HPDE6-E6E7 (cell line): ENCODE results near the gene HS3ST2.
"Not testable (repeated sequence)": the region's sequence is repeated elsewhere in the genome, so short reads cannot be mapped to it uniquely, and the experiment has no call there.

Experiments
- DNase-seq: peaks from one replicate; pipeline ENCODE4 v3.0.0; 2011; ENCODE audit warnings: missing footprints; ENCODE audit errors: extremely low spot score

HS3ST2 gene

DNA sequence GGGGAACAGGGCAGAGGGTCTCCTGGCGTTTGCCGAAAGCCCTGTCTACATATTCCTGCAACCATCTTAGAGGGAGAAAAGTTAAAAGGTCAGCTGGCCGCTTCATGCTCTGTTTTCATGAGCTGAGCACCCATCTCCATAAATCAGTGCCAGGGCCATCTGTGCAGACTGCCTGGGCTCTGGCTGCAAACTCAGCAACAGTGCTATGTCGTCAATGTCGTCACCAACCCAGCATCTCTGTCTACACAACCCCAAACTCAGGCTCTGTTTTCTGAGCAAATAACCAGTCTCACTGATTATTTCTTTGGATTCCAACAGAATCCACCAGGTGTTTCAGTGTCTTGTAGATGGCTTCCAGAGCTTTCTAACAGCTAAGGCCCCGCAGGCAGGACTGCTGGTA is 65.0 kb downstream of the HS3ST2 start:
- no peak for DNase-seq

GRCh38 chr16:22879466-22879865 is 65.5 kb downstream of the HS3ST2 start:
- no peak for DNase-seq

DNA sequence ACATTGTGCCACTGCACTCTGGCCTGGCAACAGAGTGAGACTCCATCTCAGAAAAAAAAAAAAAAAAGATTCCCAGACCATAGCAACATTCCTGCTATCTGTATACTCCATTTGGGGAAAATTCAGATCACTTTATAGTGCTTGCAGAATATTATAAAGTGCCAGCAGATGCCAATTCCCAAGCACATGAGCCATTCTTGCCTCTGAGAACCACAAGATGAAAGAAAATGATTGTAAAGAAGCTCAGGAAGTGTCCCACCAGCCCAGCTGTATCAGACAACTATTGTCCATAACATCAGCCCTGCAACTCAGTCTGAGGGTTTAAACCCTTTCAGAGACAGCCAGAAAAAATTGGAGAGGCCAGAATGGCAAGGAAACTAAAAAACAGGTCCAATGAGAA is 69.0 kb downstream of the HS3ST2 start:
- DNase-seq, result no peak

DNA sequence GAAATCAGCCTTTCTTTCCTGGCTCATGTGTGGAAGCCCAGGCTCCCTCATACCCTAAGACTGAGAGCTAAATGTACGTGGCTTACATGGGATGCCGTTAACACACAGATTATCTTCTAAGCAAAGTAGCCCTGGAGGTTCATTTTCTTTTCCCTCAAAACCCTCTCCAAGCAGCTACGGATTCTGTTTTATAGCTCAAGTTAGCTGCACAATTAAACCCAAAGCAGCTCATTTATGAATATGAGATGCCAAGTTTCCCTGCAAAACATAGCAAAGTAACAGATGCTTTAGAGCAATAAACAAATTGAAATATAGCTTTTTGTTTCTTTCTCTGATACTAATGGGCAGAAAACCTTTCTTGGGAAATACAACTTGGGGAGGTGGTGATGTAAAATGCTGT is 72.0 kb downstream of the HS3ST2 start:
- no peak for DNase-seq

GRCh38 chr16:22886927-22887326 is 73.0 kb downstream of the HS3ST2 start:
- DNase-seq, result no peak

- DNase-seq, result no peak
These were observed 73.5 kb downstream of the HS3ST2 start for GRCh38 chr16:22887445-22887844.

DNA sequence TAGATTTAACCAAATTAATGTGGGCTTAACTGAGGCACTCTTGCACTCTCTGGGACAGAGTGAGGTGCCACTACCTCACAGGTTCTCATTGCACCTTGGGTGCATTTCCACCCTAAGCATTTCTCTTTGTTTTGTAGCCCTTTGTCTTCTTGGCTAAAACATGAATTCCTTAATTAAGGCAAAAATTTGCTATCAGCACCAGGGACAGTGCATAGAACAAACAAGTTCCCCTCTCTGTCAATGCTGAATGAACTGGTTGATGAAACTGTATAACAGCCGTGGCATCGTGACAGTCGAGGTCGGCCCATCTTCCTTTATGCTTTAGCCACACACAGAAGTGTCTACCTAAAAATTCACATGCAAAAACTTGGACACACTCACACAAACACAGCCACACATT is 74.8 kb downstream of the HS3ST2 start:
- DNase-seq, result no peak

DNA sequence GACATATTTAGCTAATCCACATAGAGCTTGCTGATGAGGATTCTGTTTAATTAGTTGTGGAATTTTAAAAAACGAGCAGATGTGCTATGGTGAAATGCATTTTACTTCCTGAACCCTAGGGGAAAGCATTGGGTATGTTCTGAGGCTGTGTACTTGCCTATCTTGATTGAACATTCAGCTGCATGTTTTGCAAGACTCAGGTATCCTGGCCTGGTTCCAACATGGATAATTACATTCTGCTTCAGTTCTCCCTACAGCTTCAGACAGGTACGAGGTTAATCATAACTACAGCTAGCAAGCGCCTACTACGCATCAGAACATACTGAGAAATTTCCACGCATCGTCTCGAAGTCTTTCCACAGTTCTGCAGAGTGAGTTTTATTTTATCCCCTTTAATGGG is 77.0 kb downstream of the HS3ST2 start:
- no peak for DNase-seq

GRCh38 chr16:22897184-22897583 is 83.2 kb downstream of the HS3ST2 start:
- no peak for DNase-seq

DNA sequence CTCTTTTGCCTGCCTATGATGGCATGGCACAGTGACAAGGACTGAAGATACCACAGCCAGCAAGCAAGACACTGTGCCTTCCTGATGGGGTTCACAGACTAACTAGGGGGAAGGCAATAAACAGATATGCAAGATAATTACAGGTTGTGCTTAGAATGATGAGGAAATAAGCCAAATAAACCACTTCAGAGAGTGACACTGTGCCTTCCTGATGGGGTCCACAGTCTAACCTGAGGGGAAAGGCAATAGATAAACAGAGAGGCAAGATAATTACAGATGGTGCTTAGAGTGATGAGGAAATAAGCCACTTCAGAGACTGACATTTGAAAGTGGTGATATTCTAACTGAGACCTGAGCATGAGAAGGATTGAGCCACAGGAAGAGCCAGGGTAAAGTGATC is 84.2 kb downstream of the HS3ST2 start:
- no peak for DNase-seq

- DNase-seq, result peak; percentile 34
These were observed 84.9 kb downstream of the HS3ST2 start for GRCh38 chr16:22898874-22899348.

DNA sequence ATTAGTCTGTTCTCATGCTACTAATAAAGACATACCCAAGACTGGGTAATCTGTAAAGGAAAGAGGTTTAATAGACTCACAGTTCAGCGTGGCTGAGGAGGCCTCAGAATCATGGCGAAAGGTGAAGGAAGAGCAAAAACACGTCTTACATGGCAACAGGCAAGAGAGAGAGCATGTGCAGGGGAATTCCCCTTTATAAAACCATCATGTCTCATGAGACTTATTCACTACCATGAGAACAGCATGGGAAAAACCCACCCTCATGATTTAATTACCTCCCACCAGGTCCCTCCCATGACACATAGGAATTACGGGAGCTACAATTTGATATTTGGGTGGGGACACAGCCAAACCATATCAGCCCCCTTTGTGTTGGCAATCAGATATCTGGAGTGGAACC is 85.6 kb downstream of the HS3ST2 start:
- DNase-seq, result not testable (repeated sequence)

- DNase-seq, result no peak
These were observed 86.9 kb downstream of the HS3ST2 start for GRCh38 chr16:22900863-22901262.

DNA sequence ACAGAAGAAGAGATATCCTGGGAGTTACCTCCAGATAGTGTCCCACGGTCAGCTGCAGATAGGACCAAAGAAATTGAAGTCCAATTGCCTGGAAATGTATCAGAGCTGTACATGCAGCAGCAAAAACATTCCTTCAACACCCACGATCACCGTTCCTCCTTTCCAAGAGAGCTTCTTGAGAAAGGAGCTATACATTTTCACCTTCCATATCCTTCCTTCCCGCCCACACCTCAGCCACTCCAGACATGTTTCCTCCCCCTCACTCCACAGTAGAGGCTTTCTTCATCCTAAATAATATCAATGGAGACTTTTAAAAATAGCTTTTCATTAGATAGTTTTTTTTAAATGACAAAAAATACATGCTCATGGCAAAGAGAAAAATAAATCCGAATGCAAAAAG is 87.6 kb downstream of the HS3ST2 start:
- DNase-seq, result no peak

- DNase-seq, result no peak
These were observed 89.8 kb downstream of the HS3ST2 start for GRCh38 chr16:22903716-22904115.

DNA sequence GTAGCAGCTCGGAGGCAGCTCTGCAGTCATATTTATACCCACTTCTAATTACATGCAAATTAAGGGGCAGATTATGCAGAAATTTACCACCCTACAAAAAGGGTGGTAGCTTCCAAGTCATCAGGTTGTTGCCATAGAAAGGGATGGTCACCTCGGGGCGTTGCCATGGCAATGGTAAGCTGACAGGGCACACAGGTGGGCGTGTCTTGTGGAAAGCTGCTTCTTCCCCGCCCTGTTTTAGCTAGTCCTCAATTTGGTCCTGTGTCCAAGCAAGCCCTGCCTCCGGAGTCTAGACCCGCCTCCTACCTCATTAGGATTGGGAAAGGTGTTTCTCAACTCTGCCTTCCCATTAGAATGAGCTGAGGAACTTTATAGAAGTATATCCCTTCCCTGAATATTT is 98.7 kb downstream of the HS3ST2 start:
- DNase-seq, result no peak

DNA sequence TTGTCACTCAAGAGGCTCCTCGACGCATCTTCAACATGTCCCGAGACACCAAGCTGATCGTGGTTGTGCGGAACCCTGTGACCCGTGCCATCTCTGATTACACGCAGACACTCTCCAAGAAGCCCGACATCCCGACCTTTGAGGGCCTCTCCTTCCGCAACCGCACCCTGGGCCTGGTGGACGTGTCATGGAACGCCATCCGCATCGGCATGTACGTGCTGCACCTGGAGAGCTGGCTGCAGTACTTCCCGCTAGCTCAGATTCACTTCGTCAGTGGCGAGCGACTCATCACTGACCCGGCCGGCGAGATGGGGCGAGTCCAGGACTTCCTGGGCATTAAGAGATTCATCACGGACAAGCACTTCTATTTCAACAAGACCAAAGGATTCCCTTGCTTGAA is 101.0 kb downstream of the HS3ST2 start:
- DNase-seq, result peak; percentile 14

DNA sequence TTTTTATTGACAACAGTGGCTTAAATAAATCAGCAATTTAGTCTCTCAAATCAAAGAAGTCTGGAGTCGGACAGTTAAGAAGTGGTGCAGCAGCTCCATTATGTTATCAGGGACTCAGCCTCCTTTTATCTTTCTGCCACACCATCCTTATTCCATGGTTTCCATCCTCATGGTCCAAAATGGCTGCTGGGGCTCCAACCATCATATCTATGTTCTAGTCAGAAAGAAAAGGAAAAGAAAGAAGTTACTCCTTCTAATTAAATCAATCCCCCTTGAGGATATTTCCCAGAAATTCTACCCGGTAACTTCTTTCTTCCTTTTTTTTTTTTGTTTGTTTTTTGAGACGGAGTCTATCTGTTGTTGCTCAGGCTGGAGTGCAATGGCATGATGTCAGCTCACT is 109.5 kb downstream of the HS3ST2 start:
- DNase-seq, result no peak

GRCh38 chr16:22924492-22924891 is 110.5 kb downstream of the HS3ST2 start:
- no peak for DNase-seq

DNA sequence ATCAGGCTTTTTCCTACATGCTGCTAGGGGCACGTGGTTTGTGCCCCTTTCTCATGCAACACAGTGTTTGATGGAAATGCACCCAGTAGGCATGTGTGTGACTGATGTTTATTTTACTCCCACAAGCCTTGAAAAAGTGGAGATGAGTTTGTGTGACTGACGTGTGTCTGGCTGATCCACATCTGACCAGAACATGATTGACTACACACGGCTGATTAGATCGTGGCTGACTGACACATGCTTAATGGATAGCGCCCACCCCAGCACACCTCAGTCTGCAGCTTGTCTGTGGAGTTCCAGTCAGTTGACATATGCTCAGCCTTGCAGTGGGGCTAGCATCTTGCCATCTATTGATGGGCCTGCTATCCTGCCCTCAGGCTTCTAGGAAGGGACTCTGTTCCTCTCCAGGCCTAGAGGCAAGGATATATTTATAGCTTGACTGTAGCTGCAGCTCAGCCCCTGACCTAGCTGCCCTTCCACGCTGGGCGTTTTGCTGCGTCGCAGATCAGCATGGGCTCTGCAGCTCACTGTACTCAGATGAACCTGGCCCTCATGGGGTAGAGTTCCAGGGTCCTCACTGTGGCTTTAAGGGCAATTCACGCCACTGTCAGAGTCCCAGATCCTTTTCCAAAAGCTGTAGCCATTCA is 112.3 kb downstream of the HS3ST2 start:
- DNase-seq, result no peak

GRCh38 chr16:22927306-22927705 is 113.3 kb downstream of the HS3ST2 start:
- no peak for DNase-seq

DNA sequence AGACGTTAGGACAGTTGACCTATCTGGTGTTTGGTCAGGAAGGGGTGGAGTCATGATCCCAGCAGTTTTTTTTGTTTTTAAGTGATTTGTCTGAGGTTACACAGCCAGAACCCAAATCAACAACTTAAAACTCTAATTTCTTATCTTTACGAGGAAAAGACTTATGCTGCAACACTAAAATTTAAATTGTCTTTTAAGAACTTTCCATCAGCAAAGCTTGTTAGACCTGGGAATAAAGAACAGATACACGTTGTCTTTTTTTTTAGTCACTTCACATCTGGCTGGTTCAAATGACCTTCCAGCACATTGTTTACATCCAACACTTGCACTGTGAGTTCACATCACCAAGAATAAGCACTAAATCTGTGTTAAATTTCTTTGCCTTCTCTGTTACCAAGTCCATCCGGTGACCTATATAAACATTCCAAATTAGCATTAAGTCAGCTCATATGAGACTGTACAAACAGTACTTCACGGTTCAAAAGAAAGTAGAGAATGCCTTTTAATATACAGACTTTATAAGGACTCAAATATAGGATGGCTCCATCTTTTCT is 115.0 kb downstream of the HS3ST2 start:
- no peak for DNase-seq

GRCh38 chr16:22929461-22929860 is 115.5 kb downstream of the HS3ST2 start:
- DNase-seq, result no peak
